ENCODE measurements around the gene BCO1. TPM values are rescaled to one million over a fixed set of nuclear protein-coding genes. Genes with fewer than 3 reads are reported as not detected.

BCO1 gene
- total and polyA plus RNA-seq, 3 donors from 2014 or later, result 0.62 to 1.2 (median 0.87) TPM

GRCh38 chr16:81198635-81199034, 39.9 kb upstream of the BCO1 start:
- Histone ChIP-seq H3K9me3 (no peaks in the 10 kb centered on the region), H3K36me3 (ENCODE audit: low read depth, missing control alignments) (no peaks in the 10 kb centered on the region), H3K27me3 (no peaks in the 10 kb centered on the region), H3K27ac (no peak overlapping the region), H3K4me1 (no peaks in the 10 kb centered on the region), H3K4me3 (no peak overlapping the region)
- intact Hi-C loops (cut with DNase I; ENCODE audit: low total_unique reads), result no loop called here
- TF ChIP-seq CTCF (IDR thresholded peaks at IDR 0.05), result no peak
- DNase-seq, result no peak
- WGBS, 2 donors, result 75 to 79% methylated on average over 8 to 9 of the region's 9 CpGs

GRCh38 chr16:81201267-81201666, 37.2 kb upstream of the BCO1 start:
- Histone ChIP-seq H3K36me3 (ENCODE audit: low read depth, missing control alignments) (no peaks in the 10 kb centered on the region), H3K27ac (no peak overlapping the region), H3K4me3 (no peak overlapping the region), H3K27me3 (no peaks in the 10 kb centered on the region), H3K9me3 (no peaks in the 10 kb centered on the region), H3K4me1 (no peaks in the 10 kb centered on the region)
- TF ChIP-seq CTCF (IDR thresholded peaks at IDR 0.05), result no peak
- TF ChIP-seq POLR2A (IDR thresholded peaks at IDR 0.05), result no peak
- WGBS, 2 donors, result 59 to 78% methylated on average over 4 of the region's 4 CpGs
- intact Hi-C loops (cut with DNase I; ENCODE audit: low total_unique reads), result no loop called here
- no peak for DNase-seq

GRCh38 chr16:81204798-81205680, 33.5 kb upstream of the BCO1 start:
- peak; percentile 40 to 72 (median 57) for TF ChIP-seq CTCF (IDR thresholded peaks at IDR 0.05)
- TF ChIP-seq POLR2A (IDR thresholded peaks at IDR 0.05), result no peak
- Histone ChIP-seq H3K4me3 (no peak overlapping the region), H3K36me3 (ENCODE audit: low read depth, missing control alignments) (no peaks in the 10 kb centered on the region), H3K27ac (no peak overlapping the region), H3K9me3 (no peaks in the 10 kb centered on the region), H3K4me1 (no peaks in the 10 kb centered on the region), H3K27me3 (no peaks in the 10 kb centered on the region)
- peak; percentile 29 for DNase-seq
- 37 to 42% methylated on average over 14 of the region's 14 CpGs for WGBS, 2 donors
- intact Hi-C loops (cut with DNase I; ENCODE audit: low total_unique reads), result no loop called here

- Histone ChIP-seq H3K27ac (no peak overlapping the region), H3K9me3 (no peaks in the 10 kb centered on the region), H3K27me3 (no peaks in the 10 kb centered on the region), H3K36me3 (ENCODE audit: low read depth, missing control alignments) (no peaks in the 10 kb centered on the region), H3K4me1 (no peaks in the 10 kb centered on the region), H3K4me3 (no peak overlapping the region)
- TF ChIP-seq CTCF (IDR thresholded peaks at IDR 0.05) (no peak), POLR2A (IDR thresholded peaks at IDR 0.05) (no peak)
- WGBS, 2 donors, result 53 to 71% methylated on average over 6 of the region's 6 CpGs
- intact Hi-C loops (cut with DNase I; ENCODE audit: low total_unique reads), result no loop called here
- no peak for DNase-seq
Measured at GRCh38 chr16:81207076-81207475, 31.4 kb upstream of the BCO1 start.

- 57 to 83% methylated on average over 3 of the region's 3 CpGs for WGBS, 2 donors
- intact Hi-C loops (cut with DNase I; ENCODE audit: low total_unique reads), result no loop called here
- Histone ChIP-seq H3K4me3 (no peak overlapping the region), H3K9me3 (no peaks in the 10 kb centered on the region), H3K27ac (no peak overlapping the region), H3K4me1 (no peaks in the 10 kb centered on the region), H3K36me3 (ENCODE audit: low read depth, missing control alignments) (no peaks in the 10 kb centered on the region), H3K27me3 (no peaks in the 10 kb centered on the region)
- no peak for DNase-seq
- TF ChIP-seq POLR2A (IDR thresholded peaks at IDR 0.05) (no peak), CTCF (IDR thresholded peaks at IDR 0.05) (no peak)
Measured at GRCh38 chr16:81210807-81211206, 27.7 kb upstream of the BCO1 start.

Measured in testis (tissue), 3 donors.